Uterus (tissue), 2 donors: ENCODE results near the gene OIP5.

ENCODE experiments used
- CTCF ChIP-seq, 4 experiments: fragments of 200-600 bp in 2 of 4; fragments of 450-650 bp in 2 of 4; sonication (generic) in 2 of 4; IDR thresholded peaks; one replicate each; pipeline ENCODE4 v1.5.1; 2016 to 2019; ENCODE audit warnings: antibody characterized with exemption in 4 of 4, mild to moderate bottlenecking in 2 of 4, moderate library complexity in 1 of 4
- POLR2A ChIP-seq, 2 donors: fragments of 450-650 bp; IDR thresholded peaks; one replicate each; pipeline ENCODE4 v1.6.1; 2016; ENCODE audit warnings: antibody characterized with exemption in 2 of 2, mild to moderate bottlenecking in 1 of 2, moderate library complexity in 1 of 2

- TF ChIP-seq CTCF (IDR thresholded peaks at IDR 0.05) (no peak), POLR2A (IDR thresholded peaks at IDR 0.05) (no peak)
Measured at GRCh38 chr15:41350057-41350717, 17.8 kb upstream of the OIP5 start.
